Neural progenitor cell (in vitro differentiated cells): Measurements from ENCODE around the gene ANGEL1. TPM values are rescaled to one million over a fixed set of nuclear protein-coding genes. Genes with fewer than 3 reads are reported as not detected.
A peak's percentile ranks its signal among the peaks of the same experiment; 100 is the strongest.

Experiments
- DNase-seq: peaks from one replicate; pipeline ENCODE4 v3.0.0-alpha.2; 2016; ENCODE audit warnings: low spot score
- H2AFZ ChIP-seq: fragments of 200-600 bp; sonication (generic); replicated peaks from 2 replicates; pipeline ENCODE4 v1.6.1; 2016; ENCODE audit warnings: antibody characterized with exemption
- H3F3A ChIP-seq: fragments of 200-600 bp; sonication (generic); 2 replicates; pipeline ENCODE4 v1.6.1; 2016; ENCODE audit warnings: antibody characterized with exemption, low read depth
- H3K27ac ChIP-seq: fragments of 200-600 bp; sonication (generic); 2 replicates; pipeline ENCODE4 v1.5.1; 2016; ENCODE audit warnings: mild to moderate bottlenecking
- H3K27me3 ChIP-seq: fragments of 200-600 bp; sonication (generic); 2 replicates; pipeline ENCODE4 v1.6.1; 2016; ENCODE audit warnings: mild to moderate bottlenecking, moderate library complexity
- H3K36me3 ChIP-seq: fragments of 200-600 bp; sonication (generic); 2 replicates; pipeline ENCODE4 v1.5.1; 2016
- H3K4me1 ChIP-seq: fragments of 200-600 bp; sonication (generic); 2 replicates; pipeline ENCODE4 v1.6.1; 2016; ENCODE audit warnings: mixed run types
- H3K4me2 ChIP-seq: fragments of 200-600 bp; sonication (generic); 2 replicates; pipeline ENCODE4 v1.6.1; 2016
- H3K4me3 ChIP-seq: fragments of 200-600 bp; sonication (generic); 2 replicates; pipeline ENCODE4 v1.5.1; 2016
- H3K79me2 ChIP-seq: fragments of 200-600 bp; sonication (generic); 2 replicates; pipeline ENCODE4 v1.6.1; 2016; ENCODE audit warnings: low read depth
- H3K9ac ChIP-seq: fragments of 200-600 bp; sonication (generic); 2 replicates; pipeline ENCODE4 v1.6.1; 2016
- H3K9me3 ChIP-seq: fragments of 200-600 bp; sonication (generic); 2 replicates; pipeline ENCODE4 v1.5.1; 2016; ENCODE audit warnings: low read depth
- H4K20me1 ChIP-seq: fragments of 200-600 bp; sonication (generic); 2 replicates; pipeline ENCODE4 v1.6.1; 2016; ENCODE audit warnings: low read depth
- H3K27ac Mint-ChIP-seq: 3 replicates; pipeline ENCODE4 v1.8.0; 2021; ENCODE audit warnings: mixed read lengths
- H3K27me3 Mint-ChIP-seq: 2 replicates; pipeline ENCODE4 v1.8.0; 2022; ENCODE audit warnings: low read depth, mild to moderate bottlenecking, inconsistent platforms, moderate library complexity, mixed read lengths; ENCODE audit not compliant: insufficient read depth
- H3K36me3 Mint-ChIP-seq: 3 replicates; pipeline ENCODE4 v1.8.0; 2021; ENCODE audit warnings: mixed read lengths
- H3K4me1 Mint-ChIP-seq: 3 replicates; pipeline ENCODE4 v1.8.0; 2021; ENCODE audit warnings: mixed read lengths
- H3K4me3 Mint-ChIP-seq: 3 replicates; pipeline ENCODE4 v1.8.0; 2021; ENCODE audit warnings: mild to moderate bottlenecking, moderate library complexity, mixed read lengths
- H3K9me3 Mint-ChIP-seq: 3 replicates; pipeline ENCODE4 v1.8.0; 2020; ENCODE audit warnings: mixed read lengths
- CTCF ChIP-seq: fragments of 200-600 bp; sonication (generic); IDR thresholded peaks from 2 replicates; pipeline ENCODE4 v1.5.1; 2017; ENCODE audit warnings: antibody characterized with exemption, mild to moderate bottlenecking
- EZH2 ChIP-seq: fragments of 200-600 bp; sonication (generic); IDR thresholded peaks from 2 replicates; pipeline ENCODE4 v1.6.1; 2017; ENCODE audit warnings: antibody characterized with exemption, mild to moderate bottlenecking, moderate library complexity
- EZH2phosphoT487 ChIP-seq: fragments of 200-600 bp; sonication (generic); IDR thresholded peaks from 2 replicates; pipeline ENCODE4 v1.6.1; 2017; ENCODE audit warnings: antibody characterized with exemption
- total RNA-seq: library from RNA; depleted of rRNA; stranded (reverse); fragments of >200 nt; gene quantifications from 2 replicates; pipeline ENCODE4 v1.2.3, GENCODE V29; 2015; ENCODE audit warnings: low replicate concordance

The ANGEL1 gene
- total RNA-seq, 1 donor from 2014 or later: 23.2 TPM

DNA sequence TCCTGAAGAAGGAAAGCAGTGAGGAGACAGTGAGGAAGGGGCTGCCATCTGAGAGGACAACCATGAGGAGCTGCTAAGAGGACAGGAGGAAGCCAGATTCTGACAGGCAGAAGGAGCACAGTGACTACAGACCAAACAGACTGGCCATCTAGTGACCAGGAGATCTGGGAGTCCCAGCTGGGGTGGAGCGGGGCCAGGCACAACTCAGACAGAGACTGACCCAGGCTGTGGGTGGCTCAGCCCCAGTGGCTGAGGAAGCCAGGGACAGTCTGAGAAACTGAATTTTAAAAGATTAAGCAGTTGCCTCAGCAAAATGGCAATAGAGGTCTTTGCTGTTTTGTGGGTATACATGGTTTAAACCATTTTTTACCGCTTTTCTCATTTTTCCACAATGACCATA is 42.4 kb upstream of the ANGEL1 start:
- no peaks in the 10 kb centered on the region for H3K27me3 ChIP-seq
- H3K4me1 ChIP-seq: peaks cover 5% of the 10 kb centered on the region
- Mint-ChIP-seq H3K9me3 (no peaks in the 10 kb centered on the region), H3K27me3 (peaks cover 9% of the 10 kb centered on the region), H3K36me3 (no peaks in the 10 kb centered on the region), H3K4me3 (no peak overlapping the region), H3K4me1 (peaks cover 2% of the 10 kb centered on the region), H3K27ac (no peak overlapping the region)
- no peaks in the 10 kb centered on the region for H3K79me2 ChIP-seq
- H3K36me3 ChIP-seq: no peaks in the 10 kb centered on the region
- no peak for TF ChIP-seq EZH2phosphoT487
- TF ChIP-seq CTCF: no peak
- no peak for TF ChIP-seq EZH2
- no peak overlapping the region for H3K4me2 ChIP-seq
- no peaks in the 10 kb centered on the region for H3F3A ChIP-seq
- no peak overlapping the region for H3K9ac ChIP-seq
- no peak overlapping the region for H3K4me3 ChIP-seq
- H2AFZ ChIP-seq: no peak overlapping the region
- no peaks in the 10 kb centered on the region for H4K20me1 ChIP-seq
- no peak for DNase-seq
- no peaks in the 10 kb centered on the region for H3K9me3 ChIP-seq
- H3K27ac ChIP-seq: no peak overlapping the region

DNA sequence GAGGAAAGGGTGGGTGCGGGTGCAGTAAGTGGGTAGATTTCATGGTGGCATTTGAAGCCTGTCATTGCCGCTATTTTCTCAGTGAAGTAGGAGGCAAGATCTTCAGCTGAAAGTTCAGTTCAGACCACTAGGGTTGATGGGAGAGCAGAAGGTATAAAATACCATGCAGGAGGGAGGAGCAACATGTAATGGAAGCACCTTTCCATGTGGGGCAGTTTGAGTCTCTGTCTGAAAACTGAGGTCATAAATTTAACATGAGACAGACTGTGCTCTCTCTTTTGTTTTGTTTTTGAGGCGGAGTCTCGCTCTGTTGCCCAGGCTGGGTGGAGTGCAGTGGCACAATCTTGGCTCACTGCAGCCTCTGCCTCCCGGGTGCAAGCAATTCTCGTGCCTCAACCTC is 36.2 kb upstream of the ANGEL1 start:
- no peaks in the 10 kb centered on the region for H3K4me1 ChIP-seq
- Mint-ChIP-seq H3K27me3 (peaks cover 4% of the 10 kb centered on the region), H3K27ac (no peak overlapping the region), H3K9me3 (no peaks in the 10 kb centered on the region), H3K4me1 (peaks cover 2% of the 10 kb centered on the region), H3K4me3 (no peak overlapping the region), H3K36me3 (no peaks in the 10 kb centered on the region)
- no peaks in the 10 kb centered on the region for H3F3A ChIP-seq
- no peak overlapping the region for H3K4me2 ChIP-seq
- no peaks in the 10 kb centered on the region for H3K9me3 ChIP-seq
- H3K79me2 ChIP-seq: no peaks in the 10 kb centered on the region
- H4K20me1 ChIP-seq: no peaks in the 10 kb centered on the region
- H3K4me3 ChIP-seq: no peak overlapping the region
- H3K9ac ChIP-seq: no peak overlapping the region
- no peaks in the 10 kb centered on the region for H3K36me3 ChIP-seq
- DNase-seq: no peak
- TF ChIP-seq CTCF (no peak), EZH2 (no peak), EZH2phosphoT487 (no peak)
- H2AFZ ChIP-seq: peak overlapping the region; percentile 10
- H3K27ac ChIP-seq: no peak overlapping the region
- H3K27me3 ChIP-seq: no peaks in the 10 kb centered on the region

DNA sequence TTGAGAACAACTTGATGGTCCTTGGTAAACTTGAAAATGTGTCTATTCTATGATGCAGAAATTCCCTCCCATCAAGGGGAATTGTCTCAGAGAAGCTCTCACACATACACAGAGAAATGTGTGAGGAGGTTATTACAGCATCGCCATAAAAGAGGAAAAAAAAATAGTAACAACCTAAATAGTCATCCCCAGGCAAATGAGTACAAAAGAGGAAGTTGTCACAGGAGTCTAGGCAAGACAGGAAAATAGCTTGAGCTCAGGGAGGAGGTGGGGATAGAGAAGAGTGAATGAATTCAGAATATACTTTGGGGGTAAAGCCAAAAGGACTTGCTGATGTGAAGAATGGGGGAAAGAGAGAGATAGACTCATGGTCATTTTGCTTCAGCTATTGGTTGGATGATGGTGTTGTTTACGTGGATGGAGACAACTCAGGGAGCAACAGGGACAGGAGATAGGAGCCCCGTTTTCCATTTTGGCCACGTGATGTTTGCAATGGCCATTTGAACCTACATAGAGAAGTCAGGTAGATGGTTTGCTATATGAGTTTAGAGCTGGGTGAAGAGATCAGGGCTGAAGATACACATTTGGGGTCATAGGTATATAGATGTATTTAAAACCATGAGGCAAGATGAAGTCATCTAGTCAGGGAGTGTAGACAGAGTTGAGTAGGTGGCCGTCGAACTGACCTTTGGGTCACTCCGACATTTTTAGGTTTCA is 33.8 kb upstream of the ANGEL1 start:
- H3K4me2 ChIP-seq: no peak overlapping the region
- no peak overlapping the region for H3K4me3 ChIP-seq
- Mint-ChIP-seq H3K27ac (no peak overlapping the region), H3K9me3 (no peaks in the 10 kb centered on the region), H3K4me3 (no peak overlapping the region), H3K27me3 (no peaks in the 10 kb centered on the region), H3K36me3 (no peaks in the 10 kb centered on the region), H3K4me1 (peaks cover 2% of the 10 kb centered on the region)
- DNase-seq: no peak
- H2AFZ ChIP-seq: no peak overlapping the region
- H3K27me3 ChIP-seq: no peaks in the 10 kb centered on the region
- H3K9me3 ChIP-seq: no peaks in the 10 kb centered on the region
- no peaks in the 10 kb centered on the region for H4K20me1 ChIP-seq
- H3K79me2 ChIP-seq: no peaks in the 10 kb centered on the region
- H3K36me3 ChIP-seq: no peaks in the 10 kb centered on the region
- TF ChIP-seq EZH2 (no peak), EZH2phosphoT487 (no peak), CTCF (no peak)
- no peaks in the 10 kb centered on the region for H3F3A ChIP-seq
- H3K27ac ChIP-seq: no peak overlapping the region
- no peaks in the 10 kb centered on the region for H3K4me1 ChIP-seq
- H3K9ac ChIP-seq: no peak overlapping the region
